Iris pigment epithelial cell (primary cell): ENCODE measurements around the gene AZGP1.
"Not testable (repeated sequence)": the region's sequence is repeated elsewhere in the genome, so short reads cannot be mapped to it uniquely, and the experiment has no call there.

Source experiments
- DNase-seq: peaks from one replicate; pipeline ENCODE4 v3.0.0-alpha.2; 2011; ENCODE audit warnings: low read depth

AZGP1 gene

GRCh38 chr7:99950819-99951218, 25.0 kb downstream of the AZGP1 start:
- not testable (repeated sequence) for DNase-seq

- DNase-seq: peak; percentile 16
These were observed 26.1 kb downstream of the AZGP1 start for GRCh38 chr7:99949645-99950228.

GRCh38 chr7:99947608-99948007, 28.2 kb downstream of the AZGP1 start:
- no peak for DNase-seq

GRCh38 chr7:99944497-99945070, 31.2 kb downstream of the AZGP1 start:
- no peak for DNase-seq

GRCh38 chr7:99943641-99944496, 32.0 kb downstream of the AZGP1 start:
- DNase-seq: no peak

GRCh38 chr7:99938296-99938695, 37.5 kb downstream of the AZGP1 start:
- no peak for DNase-seq

GRCh38 chr7:99935009-99935408, 40.8 kb downstream of the AZGP1 start:
- peak; percentile 21 for DNase-seq

- DNase-seq: no peak
These were observed 45.5 kb downstream of the AZGP1 start for GRCh38 chr7:99930376-99930775.

GRCh38 chr7:99929730-99930053, 46.1 kb downstream of the AZGP1 start:
- DNase-seq: no peak

GRCh38 chr7:99928994-99929729, 46.7 kb downstream of the AZGP1 start, which contains the start of gene GJC3:
Gene GJC3, minus strand, starts transcription at chr7:99929620. Its CDS starts 0 bp downstream, at chr7:99929620.
- DNase-seq: peak; percentile 43

- DNase-seq: no peak
These were observed 47.6 kb downstream of the AZGP1 start for GRCh38 chr7:99928188-99928587.

- DNase-seq: no peak
These were observed 48.3 kb downstream of the AZGP1 start for GRCh38 chr7:99927536-99927935.

GRCh38 chr7:99926321-99926720, 49.5 kb downstream of the AZGP1 start:
- DNase-seq: no peak

- no peak for DNase-seq
These were observed 52.6 kb downstream of the AZGP1 start for GRCh38 chr7:99923200-99923599.

- DNase-seq: no peak
These were observed 55.7 kb downstream of the AZGP1 start for GRCh38 chr7:99920149-99920548.

GRCh38 chr7:99919814-99920112, 56.1 kb downstream of the AZGP1 start:
- no peak for DNase-seq

- DNase-seq: peak; percentile 95
These were observed 56.6 kb downstream of the AZGP1 start, which contains the start of gene TRIM4 for GRCh38 chr7:99918959-99919813. Gene TRIM4, minus strand, starts transcription at chr7:99919530. Its CDS starts 129 bp downstream, at chr7:99919401.
